Measurements from ENCODE around the gene TNS3.

DNA sequence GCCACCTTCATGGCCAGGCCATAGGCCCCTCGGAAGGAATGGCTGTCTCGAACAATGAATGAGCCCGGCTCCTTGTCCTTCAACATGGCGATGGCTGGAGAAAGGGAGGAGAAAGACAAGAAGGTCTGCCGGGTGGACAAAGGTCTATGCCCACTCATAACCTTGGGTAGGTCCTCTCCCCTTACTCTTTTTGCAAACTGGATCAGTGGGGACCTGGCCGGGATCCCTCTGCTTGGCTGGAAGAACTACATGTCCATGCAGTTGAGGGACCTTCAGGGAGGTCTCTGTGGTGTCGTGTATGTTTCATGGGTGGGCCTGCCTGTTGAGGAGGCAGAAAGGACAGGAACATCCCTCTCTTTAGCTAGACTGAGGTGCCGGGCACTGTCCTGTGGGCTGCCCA is 284.8 kb downstream of the TNS3 start:
- TF ChIP-seq POLR2A (IDR thresholded peaks at IDR 0.05; ENCODE audit: low read length): no peak
- TF ChIP-seq GATA1 (IDR thresholded peaks at IDR 0.05; ENCODE audit: low read depth, low read length): no peak
